Non-pigmented ciliary epithelial cell (primary cell): ENCODE results near the gene SLC8B1.

Experiments used
- DNase-seq: peaks from one replicate; pipeline ENCODE4 v3.0.0-alpha.2; 2010; ENCODE audit warnings: low read depth

Gene SLC8B1

GRCh38 chr12:113318900-113319628 lies 15.8 kb downstream of the SLC8B1 start:
- DNase-seq = no peak

GRCh38 chr12:113318046-113318656 lies 16.8 kb downstream of the SLC8B1 start:
- no peak for DNase-seq

GRCh38 chr12:113317122-113317521 lies 17.8 kb downstream of the SLC8B1 start:
- no peak for DNase-seq

- no peak for DNase-seq
Measured at GRCh38 chr12:113316155-113316554, 18.8 kb downstream of the SLC8B1 start.

GRCh38 chr12:113315358-113315757 lies 19.6 kb downstream of the SLC8B1 start:
- no peak for DNase-seq

GRCh38 chr12:113314121-113314529 lies 20.8 kb downstream of the SLC8B1 start:
- no peak for DNase-seq

- no peak for DNase-seq
Measured at GRCh38 chr12:113310489-113310888, 24.4 kb downstream of the SLC8B1 start.

GRCh38 chr12:113306382-113306781 lies 28.5 kb downstream of the SLC8B1 start:
- DNase-seq = no peak

- no peak for DNase-seq
Measured at GRCh38 chr12:113305281-113305856, 29.5 kb downstream of the SLC8B1 start.

GRCh38 chr12:113302886-113303640 lies 31.8 kb downstream of the SLC8B1 start:
- DNase-seq = no peak

GRCh38 chr12:113302466-113302865 lies 32.4 kb downstream of the SLC8B1 start:
- no peak for DNase-seq

GRCh38 chr12:113301811-113302210 lies 33.1 kb downstream of the SLC8B1 start:
- no peak for DNase-seq

- DNase-seq = peak; percentile 35
Measured at GRCh38 chr12:113299619-113300237, 35.2 kb downstream of the SLC8B1 start.

GRCh38 chr12:113298861-113299545 lies 35.9 kb downstream of the SLC8B1 start:
- no peak for DNase-seq

- no peak for DNase-seq
Measured at GRCh38 chr12:113298472-113298817, 36.5 kb downstream of the SLC8B1 start.

GRCh38 chr12:113297621-113298471 lies 37.1 kb downstream of the SLC8B1 start:
- no peak for DNase-seq

GRCh38 chr12:113297214-113297587 lies 37.7 kb downstream of the SLC8B1 start:
- no peak for DNase-seq

GRCh38 chr12:113296557-113297213 lies 38.2 kb downstream of the SLC8B1 start:
- DNase-seq = no peak

GRCh38 chr12:113295886-113296556 lies 38.9 kb downstream of the SLC8B1 start:
- DNase-seq = no peak

GRCh38 chr12:113293100-113293499 lies 41.8 kb downstream of the SLC8B1 start:
- DNase-seq = no peak
